Liver (tissue), 9 donors: ENCODE results near the gene KCNN3. TPM values are rescaled to one million over a fixed set of nuclear protein-coding genes. Genes with fewer than 3 reads are reported as not detected.
A peak's percentile ranks its signal among the peaks of the same experiment; 100 is the strongest.

Experiments
- DNase-seq: peaks from one replicate; pipeline ENCODE4 v3.0.0-alpha.2; 2017; ENCODE audit warnings: low spot score
- H3K27ac ChIP-seq, 2 donors: one replicate each; pipeline ENCODE4 v1.7.0; 2013; ENCODE audit warnings: inconsistent platforms in 2 of 2, low read length in 2 of 2, control low read depth in 1 of 2, low read depth in 1 of 2, mild to moderate bottlenecking in 1 of 2
- H3K27me3 ChIP-seq, 4 donors: one replicate each; pipeline versions ENCODE4 v1.6.1 to v1.7.0; 2013; ENCODE audit warnings: low read length in 3 of 4, inconsistent platforms in 1 of 4, mild to moderate bottlenecking in 1 of 4, moderate library complexity in 1 of 4; ENCODE audit not compliant: control insufficient read depth in 4 of 4, insufficient read depth in 4 of 4
- H3K36me3 ChIP-seq, 4 donors: one replicate each; pipeline versions ENCODE4 v1.6.1 to v1.7.0; 2013; ENCODE audit warnings: low read length in 3 of 4, mild to moderate bottlenecking in 3 of 4, low read depth in 1 of 4, moderate library complexity in 1 of 4; ENCODE audit not compliant: control insufficient read depth in 4 of 4, insufficient read depth in 3 of 4
- H3K4me1 ChIP-seq, 4 donors: one replicate each; pipeline versions ENCODE4 v1.6.1 to v1.7.0; 2013; ENCODE audit warnings: low read length in 3 of 4, mild to moderate bottlenecking in 3 of 4, moderate library complexity in 1 of 4; ENCODE audit not compliant: control insufficient read depth in 4 of 4, insufficient read depth in 4 of 4
- H3K4me3 ChIP-seq, 3 donors: one replicate each; pipeline versions ENCODE4 v1.6.1 to v1.7.0; 2013; ENCODE audit warnings: low read length in 3 of 3, control low read depth in 1 of 3, low read depth in 1 of 3, mild to moderate bottlenecking in 1 of 3
- H3K9ac ChIP-seq, 2 donors: one replicate each; pipeline ENCODE4 v1.7.0; 2013; ENCODE audit warnings: low read length in 2 of 2, mild to moderate bottlenecking in 2 of 2, moderate library complexity in 2 of 2, control low read depth in 1 of 2, low read depth in 1 of 2
- H3K9me3 ChIP-seq, 4 donors: one replicate each; pipeline versions ENCODE4 v1.6.1 to v1.7.0; 2013; ENCODE audit warnings: low read length in 3 of 4; ENCODE audit not compliant: control insufficient read depth in 4 of 4
- ATF3 ChIP-seq: IDR thresholded peaks from 2 replicates; pipeline ENCODE4 v1.6.1; 2016; ENCODE audit warnings: antibody characterized with exemption
- FOXA1 ChIP-seq: IDR thresholded peaks from 2 replicates; pipeline ENCODE4 v1.6.1; 2016; ENCODE audit warnings: antibody characterized with exemption
- GABPA ChIP-seq, 2 donors: IDR thresholded peaks in 1 of 2; conservative IDR thresholded peaks in 1 of 2; 2 replicates each; pipeline ENCODE4 v1.6.1; 2016; ENCODE audit warnings: antibody characterized with exemption in 2 of 2, mild to moderate bottlenecking in 1 of 2, moderate library complexity in 1 of 2
- HNF4A ChIP-seq, 2 donors: conservative IDR thresholded peaks; 2 replicates each; pipeline ENCODE4 v1.6.1; 2016; ENCODE audit warnings: antibody characterized with exemption in 2 of 2, mild to moderate bottlenecking in 2 of 2
- HNF4G ChIP-seq: IDR thresholded peaks from 2 replicates; pipeline ENCODE4 v1.6.1; 2016; ENCODE audit warnings: antibody characterized with exemption
- JUND ChIP-seq, 2 donors: IDR thresholded peaks; 2 replicates each; pipeline ENCODE4 v1.6.1; 2016; ENCODE audit warnings: antibody characterized with exemption in 2 of 2
- NR2F2 ChIP-seq: IDR thresholded peaks from 2 replicates; pipeline ENCODE4 v1.6.1; 2016; ENCODE audit warnings: antibody characterized with exemption
- RAD21 ChIP-seq, 2 donors: IDR thresholded peaks; 2 replicates each; pipeline ENCODE4 v1.6.1; 2016; ENCODE audit warnings: antibody characterized with exemption in 2 of 2, mild to moderate bottlenecking in 2 of 2
- REST ChIP-seq: IDR thresholded peaks from 2 replicates; pipeline ENCODE4 v1.6.1; 2016; ENCODE audit warnings: antibody characterized with exemption, mild to moderate bottlenecking
- YY1 ChIP-seq: IDR thresholded peaks from 2 replicates; pipeline ENCODE4 v1.6.1; 2016; ENCODE audit warnings: antibody characterized with exemption, mild to moderate bottlenecking
- WGBS: extraction: QIAGEN DNeasy Blood & Tissue Kit; methylation state at CpG from one replicate; pipeline ENCODE4 v1.1.7; 2013; 5-methylcytosine and 5-hydroxymethylcytosine counted together
- polyA plus RNA-seq, 2 donors: library from polyadenylated mRNA; stranded (reverse) in 1 of 2; unstranded in 1 of 2; fragments of 200-250 nt in 1 of 2; fragments of >200 nt in 1 of 2; fragmentation: Nextera tagmentation in 1 of 2; extraction: Ambion mirVana in 1 of 2; gene quantifications; one replicate each; pipeline versions ENCODE4 v1.2.1 to v1.2.3, GENCODE V29; 2013 to 2015
- total RNA-seq, 2 donors: library from RNA; depleted of rRNA; stranded (reverse); fragments of >200 nt; gene quantifications; one replicate each; pipeline ENCODE4 v1.2.3, GENCODE V29; 2014
- TF ChIP-seq, protein P1 (sequence below): IDR thresholded peaks from 2 replicates; pipeline ENCODE4 v1.6.1; 2016; ENCODE audit warnings: antibody characterized with exemption
- TF ChIP-seq, protein P2 (sequence below): IDR thresholded peaks from 2 replicates; pipeline ENCODE4 v1.6.1; 2016; ENCODE audit warnings: antibody characterized with exemption
- donor health status: healthy.
- donor health status: healthy.
- donor health status: healthy.
- donor health status: healthy.
- donor health status: healthy.

The KCNN3 gene
- total and polyA plus RNA-seq, 4 donors: 0.09 to 0.68 (median 0.15) TPM

DNA sequence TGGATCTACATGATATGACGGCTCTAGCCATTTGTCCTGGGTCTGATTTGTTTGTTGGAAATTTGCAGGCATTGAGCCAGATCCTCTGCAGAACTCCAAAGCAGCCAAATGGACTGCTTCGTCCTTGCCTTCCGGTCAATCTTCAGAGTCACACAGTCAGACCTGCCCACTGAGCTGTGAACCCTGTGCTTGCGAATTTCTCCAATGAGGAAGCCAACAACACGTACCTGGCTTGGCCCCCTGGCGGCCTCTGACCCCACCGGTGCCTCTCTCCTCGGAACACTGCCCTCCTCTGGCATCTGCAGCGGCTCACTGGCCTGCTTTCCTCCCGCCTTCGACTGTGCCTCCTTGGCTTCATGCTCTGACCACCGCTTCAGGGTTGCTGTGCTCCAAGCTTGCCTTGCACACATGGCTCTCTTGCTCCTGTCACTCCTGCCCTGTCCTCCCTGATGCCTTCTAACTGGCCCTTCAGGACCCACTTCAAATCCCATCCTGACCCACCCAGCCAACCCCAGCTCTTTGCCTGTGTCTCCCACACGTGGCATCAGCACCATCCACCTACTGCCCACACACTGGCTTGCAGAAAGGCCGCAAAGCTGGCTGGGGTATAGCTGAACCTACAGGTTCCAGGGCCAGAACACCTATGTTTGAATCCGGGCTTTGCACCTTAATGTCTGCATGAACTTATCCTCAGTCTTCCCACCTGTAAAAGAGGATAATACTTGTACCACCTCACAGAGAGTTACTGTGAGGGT lies 128.2 kb downstream of the KCNN3 start:
- peak in 1 of 2 donors; percentile 55 for TF ChIP-seq RAD21 (IDR thresholded peaks at IDR 0.05)
- TF ChIP-seq, protein P1, sequence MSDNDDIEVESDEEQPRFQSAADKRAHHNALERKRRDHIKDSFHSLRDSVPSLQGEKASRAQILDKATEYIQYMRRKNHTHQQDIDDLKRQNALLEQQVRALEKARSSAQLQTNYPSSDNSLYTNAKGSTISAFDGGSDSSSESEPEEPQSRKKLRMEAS: no peak
- no peaks in the 10 kb centered on the region for H3K9me3 ChIP-seq
- DNase-seq: no peak
- no peak overlapping the region for H3K27ac ChIP-seq
- H3K4me3 ChIP-seq: no peak overlapping the region
- H3K36me3 ChIP-seq: no peaks in the 10 kb centered on the region
- no peak overlapping the region for H3K9ac ChIP-seq
- no peaks in the 10 kb centered on the region for H3K4me1 ChIP-seq
- WGBS: 64% methylated on average over 15 of the region's 15 CpGs
- H3K27me3 ChIP-seq: no peaks in the 10 kb centered on the region

DNA sequence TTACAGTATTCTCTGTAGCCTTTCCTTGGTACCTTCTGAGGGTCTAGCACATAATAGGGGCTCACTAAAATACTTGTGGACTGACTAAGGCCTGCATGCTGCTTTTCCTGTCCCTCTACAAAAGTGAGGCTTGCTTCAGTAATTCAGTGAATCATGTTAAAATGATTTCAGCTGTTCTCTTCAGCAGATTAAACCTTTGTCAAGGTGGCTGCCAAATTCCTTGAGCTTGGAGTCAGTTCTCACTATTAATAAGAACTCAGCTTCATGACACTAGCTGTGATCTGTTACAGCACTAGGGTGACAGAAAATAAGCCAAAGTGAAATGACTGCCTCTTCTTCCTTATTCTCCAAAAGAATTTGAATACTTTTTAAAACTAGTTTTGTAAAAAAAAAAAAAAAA lies 128.8 kb downstream of the KCNN3 start:
- Histone ChIP-seq H3K27me3 (no peaks in the 10 kb centered on the region), H3K4me1 (no peaks in the 10 kb centered on the region), H3K27ac (no peak overlapping the region), H3K9me3 (no peaks in the 10 kb centered on the region), H3K4me3 (no peak overlapping the region), H3K36me3 (no peaks in the 10 kb centered on the region), H3K9ac (no peak overlapping the region)
- TF ChIP-seq YY1: no peak
- TF ChIP-seq HNF4A (conservative IDR thresholded peaks at IDR 0.05): no peak
- TF ChIP-seq ATF3: no peak
- TF ChIP-seq NR2F2: no peak
- TF ChIP-seq GABPA (IDR thresholded peaks at IDR 0.05 in 1 of 2, conservative IDR thresholded peaks at IDR 0.05 in 1 of 2): no peak
- TF ChIP-seq FOXA1: no peak
- TF ChIP-seq REST: no peak
- no peak for TF ChIP-seq RAD21 (IDR thresholded peaks at IDR 0.05)
- TF ChIP-seq HNF4G: no peak
- TF ChIP-seq JUND (IDR thresholded peaks at IDR 0.05): no peak
- TF ChIP-seq, protein P2, sequence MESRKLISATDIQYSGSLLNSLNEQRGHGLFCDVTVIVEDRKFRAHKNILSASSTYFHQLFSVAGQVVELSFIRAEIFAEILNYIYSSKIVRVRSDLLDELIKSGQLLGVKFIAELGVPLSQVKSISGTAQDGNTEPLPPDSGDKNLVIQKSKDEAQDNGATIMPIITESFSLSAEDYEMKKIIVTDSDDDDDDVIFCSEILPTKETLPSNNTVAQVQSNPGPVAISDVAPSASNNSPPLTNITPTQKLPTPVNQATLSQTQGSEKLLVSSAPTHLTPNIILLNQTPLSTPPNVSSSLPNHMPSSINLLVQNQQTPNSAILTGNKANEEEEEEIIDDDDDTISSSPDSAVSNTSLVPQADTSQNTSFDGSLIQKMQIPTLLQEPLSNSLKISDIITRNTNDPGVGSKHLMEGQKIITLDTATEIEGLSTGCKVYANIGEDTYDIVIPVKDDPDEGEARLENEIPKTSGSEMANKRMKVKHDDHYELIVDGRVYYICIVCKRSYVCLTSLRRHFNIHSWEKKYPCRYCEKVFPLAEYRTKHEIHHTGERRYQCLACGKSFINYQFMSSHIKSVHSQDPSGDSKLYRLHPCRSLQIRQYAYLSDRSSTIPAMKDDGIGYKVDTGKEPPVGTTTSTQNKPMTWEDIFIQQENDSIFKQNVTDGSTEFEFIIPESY: no peak
- TF ChIP-seq, protein P1: no peak
- no peak for DNase-seq
